Amniotic stem cell (primary cell): ENCODE results near the gene ANKRD62.

Source experiments
- DNase-seq: peaks from one replicate; lab custom pipeline; 2025; lab: John Stamatoyannopoulos, UW

ANKRD62 gene

DNA sequence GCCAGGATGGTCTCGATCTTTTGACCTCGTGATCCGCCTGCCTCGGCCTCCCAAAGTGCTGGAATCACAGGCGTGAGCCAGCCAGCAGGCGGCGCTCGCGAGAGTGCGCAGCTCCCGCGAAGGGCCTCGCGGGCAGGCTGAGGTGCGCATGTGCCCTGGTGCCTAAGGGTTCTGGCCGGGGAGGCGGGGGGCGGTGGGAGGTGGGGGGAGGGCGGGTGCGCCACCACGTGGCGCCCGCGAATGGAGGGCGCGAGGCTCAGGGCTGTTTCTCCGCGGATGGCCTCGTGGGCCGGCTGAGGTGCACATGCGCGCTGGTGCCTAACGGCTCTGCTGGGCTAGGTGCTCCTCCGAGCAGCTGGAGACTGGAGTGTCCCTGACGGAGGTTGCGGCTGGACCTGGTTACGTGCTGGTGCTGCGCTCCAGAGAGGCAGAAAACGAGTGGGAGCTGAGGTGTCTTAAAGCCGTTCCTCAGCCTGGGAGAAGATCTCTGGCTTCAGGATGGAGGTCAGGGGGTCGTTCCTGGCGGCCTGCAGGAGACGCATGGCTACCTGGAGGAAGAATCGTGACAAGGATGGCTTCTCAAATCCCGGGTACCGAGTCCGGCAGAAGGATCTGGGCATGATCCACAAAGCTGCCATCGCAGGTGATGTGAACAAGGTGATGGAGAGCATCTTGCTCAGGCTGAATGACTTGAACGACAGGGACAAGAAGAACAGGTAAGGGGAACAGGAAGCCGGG, at the start of gene ANKRD62:
TSS of gene ANKRD62 (plus strand) at position 324 of the 738 bp plus-strand sequence. CDS start at position 499, 175 bp downstream.
- DNase-seq, result no peak

DNA sequence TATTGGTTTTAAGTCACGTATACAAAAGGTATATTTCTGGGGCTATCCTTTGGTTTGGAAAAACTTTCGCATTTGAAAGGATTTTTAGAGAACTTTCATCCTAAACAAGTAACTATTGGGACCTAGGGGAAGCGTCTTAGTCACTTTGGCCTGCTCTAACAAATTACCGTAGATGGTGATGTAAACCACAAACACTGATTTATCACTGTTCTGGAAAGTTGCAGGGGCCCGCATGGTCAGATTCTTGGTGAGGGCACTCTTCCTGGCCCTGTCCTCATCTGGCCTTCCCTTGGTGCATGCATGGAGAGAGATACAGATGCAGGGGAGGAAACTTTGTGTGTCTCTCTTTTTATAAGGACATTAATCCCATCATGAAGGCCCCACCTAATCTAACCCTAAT, 49.1 kb upstream of the ANKRD62 start:
- no peak for DNase-seq

- no peak for DNase-seq
Observed at GRCh38 chr18:12046046-12046750, 47.4 kb upstream of the ANKRD62 start.

DNA sequence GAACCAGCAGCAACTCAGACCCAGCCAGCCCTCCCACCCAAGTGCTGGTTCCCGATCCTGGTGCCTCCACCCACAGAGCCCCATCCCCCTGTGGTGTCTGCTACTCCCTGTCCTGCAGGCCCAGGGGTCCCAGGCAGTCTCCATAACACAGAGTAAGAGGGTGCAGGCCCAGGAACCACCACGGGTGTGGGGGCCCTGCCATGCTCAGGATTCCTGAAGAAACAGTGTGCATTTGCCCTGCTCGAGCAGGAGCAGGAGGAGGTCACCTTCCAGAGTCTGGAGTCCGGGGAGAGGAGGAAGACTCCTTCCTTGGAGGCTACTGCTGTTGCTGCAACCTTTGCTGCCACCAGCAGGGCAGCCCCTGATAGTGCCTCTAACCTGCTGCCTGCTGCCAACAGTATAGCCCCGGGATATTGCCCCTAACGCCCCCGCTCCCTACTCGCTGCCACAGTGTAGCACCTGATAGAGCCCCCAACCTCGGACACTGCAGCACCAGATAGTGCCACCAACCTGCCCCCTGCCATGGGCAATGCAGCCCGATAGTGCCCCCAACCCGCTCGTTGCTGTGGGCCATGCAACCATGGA, 46.8 kb upstream of the ANKRD62 start:
- no peak for DNase-seq

- no peak for DNase-seq
Observed at GRCh38 chr18:12048010-12048826, 45.4 kb upstream of the ANKRD62 start.

DNA sequence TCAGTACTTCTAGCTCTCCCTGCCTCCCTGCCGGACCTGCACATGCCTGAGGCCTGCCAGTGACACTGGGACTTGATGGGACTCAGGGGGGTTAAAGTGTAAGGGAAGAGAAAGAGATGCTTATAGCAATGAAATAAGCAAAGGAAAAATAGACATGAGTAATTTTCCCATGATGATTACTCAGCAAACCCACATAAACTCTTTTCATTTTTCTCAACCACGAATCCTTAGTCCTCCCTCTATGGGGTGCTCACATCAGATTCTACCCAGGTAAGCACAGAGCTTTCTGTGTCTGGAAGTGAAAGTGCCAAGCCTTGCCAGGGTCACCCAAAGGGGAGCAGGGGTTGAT, 44.8 kb upstream of the ANKRD62 start:
- DNase-seq, result no peak

DNA sequence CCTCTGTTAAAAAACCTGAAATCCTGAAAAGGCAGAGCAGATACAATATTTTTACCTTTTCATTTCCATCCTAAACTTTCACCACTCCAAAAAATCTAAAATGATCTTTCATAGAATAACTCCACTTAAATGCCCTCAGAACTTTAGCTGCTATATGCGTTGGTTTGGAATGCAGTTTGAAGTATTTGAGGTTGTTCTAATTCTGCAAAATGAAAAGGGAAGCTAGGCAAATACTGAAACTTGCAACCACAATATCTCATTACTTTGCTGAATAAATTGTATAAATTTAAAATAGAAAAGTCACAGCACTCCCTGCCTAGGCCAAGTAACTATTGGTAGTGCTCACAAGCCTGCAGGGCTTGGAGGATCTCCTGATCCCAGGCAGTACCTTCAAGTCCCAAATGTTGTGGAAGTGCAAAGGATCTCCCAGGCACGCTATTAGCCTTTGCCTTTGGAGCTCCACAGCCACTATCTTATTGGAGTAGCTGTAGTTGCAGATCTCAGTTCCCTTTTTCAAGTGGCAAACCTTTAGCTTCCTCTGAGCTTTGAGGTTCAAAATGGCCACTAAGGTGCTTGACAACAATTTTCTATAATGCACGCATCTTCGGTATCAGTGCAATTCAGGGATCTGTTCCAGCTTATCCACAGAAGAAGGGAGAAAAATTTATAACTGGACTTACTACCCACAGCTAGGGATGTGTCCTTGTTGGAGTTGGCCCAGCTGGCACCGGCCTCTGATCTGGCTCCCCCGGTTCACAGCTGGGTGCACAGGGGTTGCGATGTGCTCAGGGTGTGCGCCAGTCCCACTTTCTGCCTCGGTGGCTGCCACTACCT, 43.4 kb upstream of the ANKRD62 start:
- no peak for DNase-seq

GRCh38 chr18:12052866-12053265, 40.8 kb upstream of the ANKRD62 start:
- no peak for DNase-seq

DNA sequence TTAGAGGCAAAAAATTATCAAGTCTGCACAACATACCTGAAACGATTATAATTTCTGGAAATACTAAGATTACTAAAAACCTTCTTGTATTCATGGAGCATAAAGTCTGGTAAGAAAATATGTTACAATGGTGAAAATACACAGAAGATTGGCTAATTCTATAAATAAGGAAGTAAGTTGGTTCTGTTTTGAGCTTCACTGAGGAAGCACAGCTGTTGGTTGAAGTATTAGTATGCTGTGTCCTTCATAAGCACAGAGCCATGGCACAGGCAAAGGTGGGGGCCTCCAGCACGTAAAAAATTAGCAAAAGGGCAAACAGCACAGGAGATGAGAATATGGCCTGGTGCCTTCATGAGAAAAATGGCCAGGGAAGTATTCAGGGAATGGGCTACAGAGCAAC, 40.4 kb upstream of the ANKRD62 start:
- no peak for DNase-seq

DNA sequence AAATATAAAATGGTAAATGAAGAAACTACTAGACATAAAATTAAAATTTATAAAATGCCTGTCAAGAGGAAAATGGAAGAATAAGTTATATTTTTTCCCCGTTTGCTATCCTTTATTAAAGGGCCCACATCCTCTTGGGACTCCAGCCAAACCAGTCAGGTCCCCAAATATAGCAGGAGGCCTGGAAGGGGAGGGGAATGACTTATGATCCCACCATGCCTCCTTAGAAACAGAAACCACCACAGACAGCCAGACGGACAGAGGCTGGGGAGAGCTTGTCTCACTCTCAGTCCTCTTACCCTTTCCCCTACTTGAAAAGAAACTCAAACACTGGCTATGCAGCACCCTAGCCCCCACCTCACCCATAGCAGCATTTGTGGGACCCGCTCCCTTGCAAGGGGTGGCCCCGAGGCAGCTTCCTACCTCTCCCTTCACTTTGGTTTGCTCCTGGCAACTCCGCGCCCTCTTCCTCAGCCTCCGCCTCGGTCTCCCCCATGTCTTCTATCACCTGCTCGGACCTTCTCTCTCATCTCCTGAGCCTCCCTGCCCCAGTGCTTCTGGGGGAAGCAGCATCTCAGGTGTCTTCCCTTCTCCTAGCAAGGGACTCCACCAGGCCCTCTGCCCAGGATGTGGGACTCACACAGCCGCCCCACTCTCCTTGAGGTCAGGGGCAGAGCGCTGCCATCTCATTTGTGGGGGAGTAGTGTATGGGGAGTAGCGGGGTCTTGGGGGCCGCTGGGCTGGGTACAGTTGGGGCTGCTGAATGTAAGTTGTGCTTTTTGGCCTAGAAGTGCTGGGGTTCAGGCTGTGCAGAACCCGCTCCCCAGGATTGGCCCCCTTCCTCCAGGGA, 37.4 kb upstream of the ANKRD62 start:
- DNase-seq, result no peak

DNA sequence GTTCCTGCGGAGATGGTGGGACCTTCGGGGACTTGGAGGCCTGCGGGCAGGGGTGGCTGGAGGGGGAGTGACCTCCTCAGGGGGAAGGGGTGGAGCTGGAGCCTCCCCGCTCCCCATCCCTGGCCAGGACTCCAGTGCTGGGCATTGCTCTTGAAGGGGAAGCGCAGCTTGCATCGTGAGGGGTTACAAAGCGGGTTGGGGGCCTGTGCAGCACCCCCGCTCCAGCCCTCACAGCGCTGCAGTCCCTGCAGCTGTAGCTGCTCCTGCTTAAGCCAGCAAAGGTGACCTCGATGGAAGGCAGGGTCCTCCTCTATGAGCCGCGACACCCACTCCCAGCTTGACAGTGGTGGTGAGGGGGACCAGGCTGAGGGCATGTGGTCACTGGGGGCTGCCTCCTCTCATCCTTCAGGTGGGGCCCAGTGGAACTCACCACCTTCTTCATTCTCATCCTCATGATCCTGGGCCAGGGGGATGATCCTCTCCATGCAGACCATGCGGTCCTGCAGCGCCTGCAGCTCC, 36.7 kb upstream of the ANKRD62 start:
- no peak for DNase-seq

DNA sequence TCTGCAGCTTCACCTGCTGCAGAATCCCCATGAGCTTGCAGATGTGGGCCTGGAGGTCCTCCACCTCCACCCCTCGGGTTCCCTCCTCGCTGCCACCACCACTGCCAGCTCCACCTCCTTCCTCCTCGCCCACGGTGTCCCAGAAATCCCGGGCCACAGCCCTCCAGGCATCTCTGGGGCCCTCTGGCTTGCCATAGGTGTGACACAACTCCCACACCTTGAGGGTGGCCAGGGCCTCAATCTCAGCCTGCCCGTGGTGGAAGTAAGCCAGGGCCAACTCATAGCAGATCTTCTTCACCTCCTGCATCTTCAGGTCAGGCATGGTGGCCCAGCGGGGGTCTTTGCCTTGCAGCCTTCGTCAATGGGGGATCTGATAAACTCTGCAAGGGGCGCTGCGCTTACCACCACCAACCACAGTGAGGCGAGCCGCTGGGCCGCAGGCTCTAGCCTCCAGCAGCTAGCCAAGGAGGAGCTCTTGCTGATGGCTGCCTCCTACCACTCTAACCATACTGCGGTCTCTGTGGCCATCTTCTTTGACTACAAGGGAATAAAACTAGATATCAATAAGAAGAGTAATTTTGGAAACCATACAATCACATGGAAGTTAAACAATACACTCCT, 36.1 kb upstream of the ANKRD62 start:
- no peak for DNase-seq

- DNase-seq, result no peak
Observed at GRCh38 chr18:12059334-12060181, 34.1 kb upstream of the ANKRD62 start.

GRCh38 chr18:12060182-12060870, 33.3 kb upstream of the ANKRD62 start:
- no peak for DNase-seq

GRCh38 chr18:12061685-12062084, 32.0 kb upstream of the ANKRD62 start:
- DNase-seq, result no peak

GRCh38 chr18:12062974-12063373, 30.7 kb upstream of the ANKRD62 start:
- DNase-seq, result no peak

DNA sequence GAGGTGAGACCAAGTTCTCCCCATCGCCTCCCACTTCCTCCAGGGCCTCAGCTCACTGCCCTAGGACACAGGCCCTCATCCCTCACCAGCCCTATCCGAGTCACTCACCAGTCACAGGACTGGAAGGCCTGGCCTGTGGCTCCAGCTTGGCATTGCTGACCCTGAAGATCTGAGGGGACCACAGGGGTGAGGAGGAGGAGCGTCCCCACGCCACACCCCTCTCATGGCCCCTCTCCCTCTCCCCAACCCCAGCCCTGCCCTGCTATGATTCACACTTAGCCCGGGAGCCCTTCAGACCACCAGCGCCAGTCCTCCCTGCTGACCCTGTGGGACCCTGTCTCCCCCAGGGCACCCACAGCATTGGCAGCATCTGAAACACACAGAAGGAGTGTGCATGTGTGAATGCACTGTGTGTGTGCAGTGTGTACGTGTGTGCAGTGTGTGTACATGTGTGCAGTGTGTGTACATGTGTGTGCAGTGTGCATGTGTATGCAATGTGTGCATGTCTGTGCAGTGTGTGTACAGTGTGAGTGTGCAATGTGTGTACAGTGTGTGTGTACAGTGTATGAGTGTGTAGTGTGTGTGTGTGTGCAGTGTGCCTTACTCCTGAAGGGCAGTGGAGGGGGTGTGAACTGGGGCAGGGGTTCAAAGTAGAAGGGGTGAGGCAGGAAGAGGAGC, 29.4 kb upstream of the ANKRD62 start:
- DNase-seq, result no peak

DNA sequence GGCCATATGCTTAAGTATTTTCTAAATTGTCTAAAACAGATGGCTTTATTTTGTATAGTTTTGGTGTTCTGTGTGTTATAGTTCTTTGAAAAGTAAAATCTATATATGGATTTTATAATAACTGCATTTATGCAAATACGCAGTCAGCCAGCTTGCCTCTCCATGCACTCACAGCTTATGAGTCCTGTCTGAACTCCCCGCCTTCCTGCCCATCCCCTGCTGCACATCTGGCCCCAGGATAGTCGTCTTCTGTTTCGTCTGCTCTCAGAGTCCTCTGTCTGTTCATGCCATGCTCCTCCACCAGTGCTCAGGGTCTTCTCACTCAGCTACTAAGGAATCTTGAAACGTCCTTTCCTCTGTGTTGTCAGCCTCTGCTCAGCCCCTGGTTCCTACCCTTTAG, 28.2 kb upstream of the ANKRD62 start:
- DNase-seq, result no peak
